H9 (cell line): ENCODE measurements around the gene MYMK. TPM values are rescaled to one million over a fixed set of nuclear protein-coding genes. Genes with fewer than 3 reads are reported as not detected.

ENCODE experiments used
- DNase-seq: peaks from one replicate; pipeline ENCODE4 v3.0.0-alpha.2; 2017
- H2AFZ ChIP-seq: one replicate; pipeline ENCODE4 v1.6.1; 2013; ENCODE audit warnings: mild to moderate bottlenecking, low read length, control low read depth, moderate library complexity
- H2AK5ac ChIP-seq: 2 replicates; pipeline ENCODE4 v1.6.1; 2013; ENCODE audit warnings: low read length, control low read depth, mixed read lengths; ENCODE audit not compliant: insufficient read length
- H2BK120ac ChIP-seq: one replicate; pipeline ENCODE4 v1.6.1; 2013; ENCODE audit warnings: low read depth, mild to moderate bottlenecking, low read length, control low read depth, inconsistent platforms; ENCODE audit not compliant: poor library complexity, severe bottlenecking
- H2BK12ac ChIP-seq: 2 replicates; pipeline ENCODE4 v1.6.1; 2013; ENCODE audit warnings: low read length, control low read depth, mixed read lengths, low read depth; ENCODE audit not compliant: insufficient read length
- H2BK15ac ChIP-seq: 2 replicates; pipeline ENCODE4 v1.6.1; 2013; ENCODE audit warnings: low read depth, low read length, control low read depth
- H2BK20ac ChIP-seq: one replicate; pipeline ENCODE4 v1.6.1; 2013; ENCODE audit warnings: low read depth, mild to moderate bottlenecking, low read length, control low read depth, inconsistent platforms; ENCODE audit not compliant: poor library complexity, severe bottlenecking
- H2BK5ac ChIP-seq: 2 replicates; pipeline ENCODE4 v1.6.1; 2013; ENCODE audit warnings: low read length, control low read depth, mixed read lengths; ENCODE audit not compliant: insufficient read length
- H3K14ac ChIP-seq: 2 replicates; pipeline ENCODE4 v1.6.1; 2013; ENCODE audit warnings: low read length, control low read depth; ENCODE audit not compliant: insufficient read depth
- H3K18ac ChIP-seq: 2 replicates; pipeline ENCODE4 v1.6.1; 2013; ENCODE audit warnings: low read depth, mild to moderate bottlenecking, mixed read lengths, low read length, control low read depth; ENCODE audit not compliant: insufficient read length
- H3K23ac ChIP-seq: 2 replicates; pipeline ENCODE4 v1.6.1; 2013; ENCODE audit warnings: low read length, control low read depth, mixed read lengths, low read depth; ENCODE audit not compliant: insufficient read length
- H3K23me2 ChIP-seq: 2 replicates; pipeline ENCODE4 v1.6.1; 2013; ENCODE audit warnings: low read depth, mild to moderate bottlenecking, mixed read lengths, low read length, control low read depth; ENCODE audit not compliant: insufficient read length, poor library complexity, severe bottlenecking
- H3K27ac ChIP-seq: 2 replicates; pipeline ENCODE4 v1.5.1; 2013; ENCODE audit warnings: low read length, control low read depth, mixed read lengths, low read depth; ENCODE audit not compliant: insufficient read length
- H3K27me3 ChIP-seq: 2 replicates; pipeline ENCODE4 v1.6.1; 2013; ENCODE audit warnings: low read length, control low read depth, inconsistent platforms; ENCODE audit not compliant: insufficient read depth
- H3K4ac ChIP-seq: 2 replicates; pipeline ENCODE4 v1.6.1; 2013; ENCODE audit warnings: low read depth, mild to moderate bottlenecking, control low read depth, inconsistent platforms, low read length, moderate library complexity
- H3K4me1 ChIP-seq: 2 replicates; pipeline ENCODE4 v1.6.1; 2013; ENCODE audit warnings: low read length, control low read depth, inconsistent platforms; ENCODE audit not compliant: insufficient read depth
- H3K4me2 ChIP-seq: 2 replicates; pipeline ENCODE4 v1.6.1; 2013; ENCODE audit warnings: low read length, control low read depth, mixed read lengths; ENCODE audit not compliant: insufficient read length, insufficient read depth
- H3K56ac ChIP-seq: 2 replicates; pipeline ENCODE4 v1.6.1; 2013; ENCODE audit warnings: low read depth, mild to moderate bottlenecking, mixed read lengths, low read length, control low read depth; ENCODE audit not compliant: insufficient read length
- H3K79me1 ChIP-seq: 2 replicates; pipeline ENCODE4 v1.6.1; 2013; ENCODE audit warnings: low read depth, mild to moderate bottlenecking, moderate library complexity, low read length, control low read depth, inconsistent platforms; ENCODE audit not compliant: insufficient read depth, poor library complexity, severe bottlenecking
- H3K79me2 ChIP-seq: 2 replicates; pipeline ENCODE4 v1.6.1; 2013; ENCODE audit warnings: low read length, control low read depth, inconsistent platforms; ENCODE audit not compliant: insufficient read depth
- H3K9ac ChIP-seq: 2 replicates; pipeline ENCODE4 v1.6.1; 2013; ENCODE audit warnings: low read length, control low read depth, mixed read lengths; ENCODE audit not compliant: insufficient read length; ENCODE audit errors: extremely low read depth
- H3K9me3 ChIP-seq: one replicate; pipeline ENCODE4 v1.6.1; 2013; ENCODE audit warnings: low read depth, low read length, inconsistent platforms; ENCODE audit not compliant: control insufficient read depth
- H3T11ph ChIP-seq: one replicate; pipeline ENCODE4 v1.6.1; 2013; ENCODE audit warnings: mild to moderate bottlenecking, low read length, control low read depth, inconsistent platforms
- H4K20me1 ChIP-seq: one replicate; pipeline ENCODE4 v1.6.1; 2013; ENCODE audit not compliant: control insufficient read depth, insufficient read length, insufficient read depth
- H4K5ac ChIP-seq: 2 replicates; pipeline ENCODE4 v1.6.1; 2013; ENCODE audit warnings: low read depth, mild to moderate bottlenecking, mixed read lengths, low read length, control low read depth; ENCODE audit not compliant: insufficient read length
- H4K8ac ChIP-seq: replicated peaks from 2 replicates; pipeline ENCODE4 v1.6.1; 2013; ENCODE audit warnings: low read length, control low read depth, mixed read lengths, low read depth; ENCODE audit not compliant: insufficient read length
- H4K91ac ChIP-seq: 2 replicates; pipeline ENCODE4 v1.6.1; 2013; ENCODE audit warnings: low read depth, mild to moderate bottlenecking, moderate library complexity, mixed read lengths, low read length, control low read depth; ENCODE audit not compliant: insufficient read length
- H3K27ac Mint-ChIP-seq, 3 experiments: 2 replicates in 2 of 3; 3 replicates in 1 of 3; pipeline ENCODE4 v1.8.0; 2020 to 2021; ENCODE audit warnings: mixed read lengths in 3 of 3, mild to moderate bottlenecking in 1 of 3, moderate library complexity in 1 of 3
- H3K27me3 Mint-ChIP-seq: 2 replicates; pipeline ENCODE4 v1.8.0; 2021; ENCODE audit warnings: low read depth, mild to moderate bottlenecking, moderate library complexity, mixed read lengths
- H3K36me3 Mint-ChIP-seq, 3 experiments: 2 replicates in 2 of 3; 3 replicates in 1 of 3; pipeline ENCODE4 v1.8.0; 2020 to 2021; ENCODE audit warnings: low read depth in 3 of 3, mixed read lengths in 3 of 3; ENCODE audit not compliant: insufficient read depth in 1 of 3
- H3K4me1 Mint-ChIP-seq, 2 experiments: 2 replicates each; pipeline ENCODE4 v1.8.0; 2020; ENCODE audit warnings: mixed read lengths in 2 of 2
- H3K4me3 Mint-ChIP-seq, 2 experiments: 2 replicates in 1 of 2; 3 replicates in 1 of 2; pipeline ENCODE4 v1.8.0; 2020 to 2021; ENCODE audit warnings: mild to moderate bottlenecking in 2 of 2, mixed read lengths in 2 of 2, moderate library complexity in 1 of 2
- H3K9me3 Mint-ChIP-seq, 2 experiments: 2 replicates in 1 of 2; 3 replicates in 1 of 2; pipeline ENCODE4 v1.8.0; 2020; ENCODE audit warnings: mild to moderate bottlenecking in 2 of 2, mixed read lengths in 2 of 2, moderate library complexity in 1 of 2
- CTCF ChIP-seq: fragments of 200-600 bp; sonication (generic); conservative IDR thresholded peaks from 3 replicates; pipeline ENCODE4 v1.8.0; 2021; ENCODE audit warnings: antibody characterized with exemption, mild to moderate bottlenecking
- WGBS: extraction: QIAGEN DNeasy Blood & Tissue Kit; methylation state at CpG from one replicate; pipeline ENCODE4 v1.1.7; 2013; ENCODE audit warnings: missing lambda C conversion rate, low lambda C conversion rate, mixed read lengths; ENCODE audit not compliant: insufficient read length; ENCODE audit errors: extremely low coverage; 5-methylcytosine and 5-hydroxymethylcytosine counted together
- total RNA-seq: library from RNA; stranded (reverse); gene quantifications from 2 replicates; pipeline ENCODE4 v1.2.1, GENCODE V29; 2021

The MYMK gene
- total RNA-seq, 1 experiment from 2014 or later, result not detected

- H3K23me2 ChIP-seq, result no peaks in the 10 kb centered on the region
- no peak overlapping the region for H3K4ac ChIP-seq
- H2AK5ac ChIP-seq, result no peak overlapping the region
- H2BK5ac ChIP-seq, result no peak overlapping the region
- DNase-seq, result no peak
- H3K9ac ChIP-seq, result no peak overlapping the region
- H3K79me1 ChIP-seq, result no peaks in the 10 kb centered on the region
- no peaks in the 10 kb centered on the region for H3K9me3 Mint-ChIP-seq
- H2BK20ac ChIP-seq, result no peak overlapping the region
- WGBS, result no CpG with 5 or more reads among the region's 27 CpGs
- H3K27ac Mint-ChIP-seq, result no peak overlapping the region
- no peak overlapping the region for H3K4me2 ChIP-seq
- H3K56ac ChIP-seq, result no peak overlapping the region
- TF ChIP-seq CTCF, result no peak
- no peak overlapping the region for H4K8ac ChIP-seq
- H4K91ac ChIP-seq, result no peak overlapping the region
- no peak overlapping the region for H2BK120ac ChIP-seq
- peaks cover 2% of the 10 kb centered on the region; the same call in 1 of the 2 replicates for H3K4me1 ChIP-seq
- no peak overlapping the region for H3T11ph ChIP-seq
- peaks cover 3% of the 10 kb centered on the region for H4K20me1 ChIP-seq
- no peaks in the 10 kb centered on the region for H3K36me3 Mint-ChIP-seq
- peaks cover 15% of the 10 kb centered on the region for H3K27me3 Mint-ChIP-seq
- H2AFZ ChIP-seq, result no peak overlapping the region
- H2BK12ac ChIP-seq, result no peak overlapping the region
- H3K27ac ChIP-seq, result no peak overlapping the region
- no peaks in the 10 kb centered on the region for H3K27me3 ChIP-seq
- no peak overlapping the region for H2BK15ac ChIP-seq
- H4K5ac ChIP-seq, result no peak overlapping the region
- H3K18ac ChIP-seq, result no peak overlapping the region
- no peaks in the 10 kb centered on the region for H3K79me2 ChIP-seq
- no peak overlapping the region for H3K14ac ChIP-seq
- H3K4me3 Mint-ChIP-seq, result no peak overlapping the region
- H3K9me3 ChIP-seq, result no peaks in the 10 kb centered on the region
- no peak overlapping the region for H3K23ac ChIP-seq
- H3K4me1 Mint-ChIP-seq, result peaks cover 8 to 17% of the 10 kb centered on the region in 2 experiments
These were observed 13.7 kb downstream of the MYMK start for GRCh38 chr9:133510926-133511505.
